Motor neuron (in vitro differentiated cells): ENCODE data around the gene TM7SF2. TPM values are rescaled to one million over a fixed set of nuclear protein-coding genes. Genes with fewer than 3 reads are reported as not detected.

Source experiments
- total RNA-seq, 8 experiments: library from RNA; unstranded; fragments of 300-600 nt; gene quantifications; 2 replicates each; pipeline versions ENCODE4 v1.2.3 to v1.2.4, GENCODE V29; 2022

Gene TM7SF2
- total RNA-seq, 8 experiments from 2014 or later = 31.4 to 86.3 (median 45.9) TPM

Other genes starting within 250 kb of the TM7SF2 start
- 10 to 100 TPM; 20.2 to 37.2 (median 30.6) TPM for gene EHD1, start 233.3 kb upstream of the TM7SF2 start, total RNA-seq
- 10 to 100 TPM in 4 of 8 experiments, 1 to 10 TPM in 4; 4.9 to 37.2 (median 9.6) TPM for gene ATG2A, start 194.7 kb upstream of the TM7SF2 start, total RNA-seq
- 10 to 100 TPM in 6 of 8 experiments, 1 to 10 TPM in 2; 8.4 to 48.7 (median 25.8) TPM for gene PPP2R5B, start 187.2 kb upstream of the TM7SF2 start, total RNA-seq
- under 1 TPM in 3 of 8 experiments, not detected in 5; 0.16 to 0.93 (median 0.76) TPM for gene GPHA2, start 176.0 kb upstream of the TM7SF2 start, total RNA-seq
- gene MAJIN, start 139.8 kb upstream of the TM7SF2 start, total RNA-seq = 1 to 10 TPM in 1 of 8 experiments, under 1 TPM in 3, not detected in 4; 0.11 to 1.8 (median 0.18) TPM
- 10 to 100 TPM in 1 of 8 experiments, 1 to 10 TPM in 4, under 1 TPM in 3; 0.22 to 15.8 (median 1.1) TPM for gene BATF2, start 114.9 kb upstream of the TM7SF2 start, total RNA-seq
- 100 to 1,000 TPM; 103 to 151 (median 108) TPM for gene ARL2, start 97.7 kb upstream of the TM7SF2 start, total RNA-seq
- 10 to 100 TPM in 7 of 8 experiments, 1 to 10 TPM in 1; 8.5 to 27.1 (median 13.9) TPM for gene SNX15, start 84.4 kb upstream of the TM7SF2 start, total RNA-seq
- gene SAC3D1, start 70.7 kb upstream of the TM7SF2 start, total RNA-seq = 10 to 100 TPM in 7 of 8 experiments, 1 to 10 TPM in 1; 8.9 to 18.2 (median 11.5) TPM
- gene NAALADL1, start 53.3 kb upstream of the TM7SF2 start, total RNA-seq = 1 to 10 TPM in 2 of 8 experiments, under 1 TPM in 5, not detected in 1; 0.52 to 3.9 (median 0.93) TPM
- 10 to 100 TPM in 3 of 8 experiments, 1 to 10 TPM in 4, under 1 TPM in 1; 0.97 to 25.2 (median 2.0) TPM for gene CDCA5, start 27.8 kb upstream of the TM7SF2 start, total RNA-seq
- 10 to 100 TPM; 33.2 to 95.4 (median 41.7) TPM for gene ZFPL1, start 27.6 kb upstream of the TM7SF2 start, total RNA-seq
- gene VPS51, start 15.7 kb upstream of the TM7SF2 start, total RNA-seq = 100 to 1,000 TPM in 3 of 8 experiments, 10 to 100 TPM in 5; 58.3 to 137 (median 89.5) TPM
- gene ZNHIT2, start 5.8 kb downstream of the TM7SF2 start, total RNA-seq = 10 to 100 TPM in 7 of 8 experiments, 1 to 10 TPM in 1; 8.4 to 18.4 (median 13.3) TPM
- gene FAU, start 10.3 kb downstream of the TM7SF2 start, total RNA-seq = 1,000 to 10,000 TPM in 7 of 8 experiments, 100 to 1,000 TPM in 1; 848 to 1,834 (median 1,237) TPM
- 10 to 100 TPM; 43.2 to 75.9 (median 52.0) TPM for gene MRPL49, start 10.4 kb downstream of the TM7SF2 start, total RNA-seq
- 10 to 100 TPM; 11.0 to 26.5 (median 18.1) TPM for gene SYVN1, start 22.6 kb downstream of the TM7SF2 start, total RNA-seq
- under 1 TPM in 1 of 8 experiments, not detected in 7; 0.28 TPM for gene SPDYC, start 58.4 kb downstream of the TM7SF2 start, total RNA-seq
- gene CAPN1, start 70.1 kb downstream of the TM7SF2 start, total RNA-seq = 10 to 100 TPM; 32.0 to 79.8 (median 45.3) TPM
- 10 to 100 TPM in 3 of 8 experiments, 1 to 10 TPM in 5; 2.9 to 22.0 (median 6.0) TPM for gene POLA2, start 150.1 kb downstream of the TM7SF2 start, total RNA-seq
- 10 to 100 TPM in 2 of 8 experiments, 1 to 10 TPM in 6; 4.0 to 14.1 (median 5.8) TPM for gene CDC42EP2, start 203.0 kb downstream of the TM7SF2 start, total RNA-seq
- 10 to 100 TPM; 32.0 to 56.1 (median 44.1) TPM for gene DPF2, start 222.0 kb downstream of the TM7SF2 start, total RNA-seq
- 1 to 10 TPM in 5 of 8 experiments, under 1 TPM in 2, not detected in 1; 0.28 to 5.8 (median 4.2) TPM for gene TIGD3, start 242.9 kb downstream of the TM7SF2 start, total RNA-seq